Liver (tissue), 3 donors: ENCODE data around the gene PTPRD.

ENCODE experiments used
- EGR1 ChIP-seq, 2 donors: IDR thresholded peaks; 2 replicates each; pipeline ENCODE4 v1.6.1; 2016 to 2018; ENCODE audit warnings: antibody characterized with exemption in 2 of 2, low read depth in 2 of 2
- TF ChIP-seq, protein P1 (sequence below): IDR thresholded peaks from 2 replicates; pipeline ENCODE4 v1.6.1; 2016; ENCODE audit warnings: antibody characterized with exemption
- TF ChIP-seq, protein P2 (sequence below): fragments of 150-350 bp; IDR thresholded peaks from 2 replicates; pipeline ENCODE4 v1.5.1; 2017; ENCODE audit warnings: improper control_type of control experiment, low read depth, low read length; ENCODE audit not compliant: missing input control
- donor health status: healthy.
- donor health status: healthy.

DNA sequence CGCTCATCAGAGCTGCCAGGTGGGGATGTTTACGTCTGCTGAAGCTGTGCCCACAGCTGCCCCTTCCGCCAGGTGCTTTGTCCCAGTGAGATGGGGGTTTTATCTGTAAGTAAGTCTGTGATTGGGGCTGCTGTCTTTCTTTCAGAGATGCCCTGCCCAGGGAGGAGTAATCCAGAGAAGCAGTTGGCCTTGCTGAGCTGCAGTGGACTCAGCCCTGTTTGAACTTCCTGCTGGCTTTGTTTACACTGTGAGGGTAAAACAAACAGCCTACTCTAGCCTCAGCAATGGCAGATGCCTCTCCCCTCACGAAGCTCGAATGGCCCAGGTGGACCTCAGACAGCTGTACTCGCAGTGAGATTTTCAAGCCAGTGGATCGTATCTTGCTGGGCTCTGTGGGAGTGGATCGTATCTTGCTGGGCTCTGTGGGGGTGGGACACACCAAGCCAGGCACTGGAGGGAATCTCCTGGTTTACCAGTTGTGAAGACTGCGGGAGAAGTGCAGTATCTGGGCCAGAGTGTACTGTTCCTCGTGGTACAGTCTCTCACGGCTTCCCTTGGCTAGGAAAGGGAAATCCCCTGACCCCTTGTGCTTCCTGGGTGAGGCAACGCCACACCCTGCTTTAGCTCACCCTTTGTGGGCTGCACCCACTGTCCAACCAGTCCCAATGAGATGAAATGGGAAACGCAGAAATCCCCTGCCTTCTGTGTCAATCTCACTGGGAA, 2283.1 kb downstream of the PTPRD start:
- TF ChIP-seq, protein P1, sequence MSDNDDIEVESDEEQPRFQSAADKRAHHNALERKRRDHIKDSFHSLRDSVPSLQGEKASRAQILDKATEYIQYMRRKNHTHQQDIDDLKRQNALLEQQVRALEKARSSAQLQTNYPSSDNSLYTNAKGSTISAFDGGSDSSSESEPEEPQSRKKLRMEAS, result no peak
- TF ChIP-seq, protein P2, sequence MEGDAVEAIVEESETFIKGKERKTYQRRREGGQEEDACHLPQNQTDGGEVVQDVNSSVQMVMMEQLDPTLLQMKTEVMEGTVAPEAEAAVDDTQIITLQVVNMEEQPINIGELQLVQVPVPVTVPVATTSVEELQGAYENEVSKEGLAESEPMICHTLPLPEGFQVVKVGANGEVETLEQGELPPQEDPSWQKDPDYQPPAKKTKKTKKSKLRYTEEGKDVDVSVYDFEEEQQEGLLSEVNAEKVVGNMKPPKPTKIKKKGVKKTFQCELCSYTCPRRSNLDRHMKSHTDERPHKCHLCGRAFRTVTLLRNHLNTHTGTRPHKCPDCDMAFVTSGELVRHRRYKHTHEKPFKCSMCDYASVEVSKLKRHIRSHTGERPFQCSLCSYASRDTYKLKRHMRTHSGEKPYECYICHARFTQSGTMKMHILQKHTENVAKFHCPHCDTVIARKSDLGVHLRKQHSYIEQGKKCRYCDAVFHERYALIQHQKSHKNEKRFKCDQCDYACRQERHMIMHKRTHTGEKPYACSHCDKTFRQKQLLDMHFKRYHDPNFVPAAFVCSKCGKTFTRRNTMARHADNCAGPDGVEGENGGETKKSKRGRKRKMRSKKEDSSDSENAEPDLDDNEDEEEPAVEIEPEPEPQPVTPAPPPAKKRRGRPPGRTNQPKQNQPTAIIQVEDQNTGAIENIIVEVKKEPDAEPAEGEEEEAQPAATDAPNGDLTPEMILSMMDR, result no peak
- no peak for TF ChIP-seq EGR1 (IDR thresholded peaks at IDR 0.05; ENCODE audit: low read depth in 2 of 2)
